Left renal cortex interstitium (tissue), 4 donors: ENCODE results near the gene CARD14. TPM values are rescaled to one million over a fixed set of nuclear protein-coding genes. Genes with fewer than 3 reads are reported as not detected.

Source experiments
- DNase-seq, 4 donors: peaks; one replicate each; pipeline ENCODE4 v3.0.0-alpha.2; 2013; ENCODE audit warnings: low read depth in 4 of 4, low spot score in 2 of 4, missing footprints in 1 of 4
- polyA plus RNA-seq, 4 donors: library from polyadenylated mRNA; unstranded; fragments of 120-200 nt; gene quantifications; one replicate each; pipeline ENCODE4 v1.2.1, GENCODE V29; 2013; ENCODE audit not compliant: insufficient read length in 4 of 4

Gene CARD14
- 1 to 10 TPM in 3 of 4 donors, under 1 TPM in 1; 0.56 to 3.0 (median 2.3) TPM for polyA plus RNA-seq

DNA sequence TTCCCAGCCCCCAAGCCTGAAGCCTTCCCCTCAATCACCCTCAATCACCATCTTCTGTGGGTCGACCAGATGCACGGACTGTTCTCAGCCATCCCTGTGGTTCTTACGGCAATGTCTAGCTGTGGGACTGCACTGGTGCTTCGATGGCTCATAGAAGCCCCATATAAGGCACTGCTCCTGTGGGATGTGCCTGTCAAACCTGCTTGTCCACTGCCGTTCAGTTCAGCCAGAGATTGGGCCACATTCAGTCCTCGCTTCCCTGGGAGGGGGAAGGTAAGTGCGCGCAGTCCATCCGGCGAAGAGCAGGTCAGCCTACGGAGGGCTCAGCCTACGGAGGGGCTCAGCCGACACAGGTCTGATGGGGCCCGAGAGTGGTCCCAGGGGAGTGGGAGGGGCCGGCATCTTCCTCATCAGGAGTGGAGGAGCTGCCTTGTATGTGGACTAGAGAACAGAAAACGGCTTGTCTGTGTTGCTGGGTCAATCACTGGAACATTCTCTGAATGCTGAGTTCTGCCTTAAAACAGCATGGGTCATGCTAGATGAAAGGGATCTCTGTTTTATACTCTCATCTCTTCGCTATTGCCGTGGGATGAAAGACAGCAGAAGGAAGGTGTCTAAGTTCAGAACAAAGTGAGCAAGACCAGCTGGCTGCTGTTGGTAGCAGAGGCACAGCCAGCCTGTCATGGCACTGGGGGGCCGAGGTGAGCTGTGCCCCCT lies at the start of gene CARD14:
CARD14 (plus strand) TSS at position 247 of the 717 bp plus-strand sequence. CDS start 11,409 bp downstream, outside the sequence.
- no peak for DNase-seq

DNA sequence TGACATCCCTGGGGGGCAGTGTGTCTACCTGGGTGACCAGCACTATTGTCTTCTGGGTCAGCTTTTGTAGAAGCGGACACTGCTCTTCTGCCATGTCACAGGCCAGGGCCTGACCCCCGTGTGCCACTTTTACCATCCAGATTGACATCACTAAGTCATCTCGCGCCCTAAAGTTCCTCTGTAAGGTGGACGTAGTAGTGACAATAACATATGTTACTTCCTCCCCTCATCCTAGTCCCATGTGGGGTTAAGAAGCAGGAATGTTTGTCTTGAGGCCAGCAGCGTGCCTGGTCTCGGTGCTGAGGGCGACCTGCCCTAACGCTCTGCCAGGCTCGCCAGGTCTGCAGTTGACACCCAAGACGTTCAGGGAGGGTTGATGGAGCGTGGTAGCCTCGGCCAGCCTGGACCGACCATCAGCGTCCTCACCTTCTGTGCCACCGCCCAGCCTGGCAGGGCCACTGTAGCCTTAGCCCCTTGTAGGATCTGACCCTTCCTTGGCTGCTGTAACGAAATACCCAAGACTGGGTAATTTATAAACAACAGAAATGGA lies 47.7 kb upstream of the CARD14 start:
- DNase-seq = no peak

GRCh38 chr17:80122926-80123505 lies 46.8 kb upstream of the CARD14 start:
- no peak for DNase-seq

GRCh38 chr17:80123791-80124190 lies 46.0 kb upstream of the CARD14 start:
- no peak for DNase-seq

DNA sequence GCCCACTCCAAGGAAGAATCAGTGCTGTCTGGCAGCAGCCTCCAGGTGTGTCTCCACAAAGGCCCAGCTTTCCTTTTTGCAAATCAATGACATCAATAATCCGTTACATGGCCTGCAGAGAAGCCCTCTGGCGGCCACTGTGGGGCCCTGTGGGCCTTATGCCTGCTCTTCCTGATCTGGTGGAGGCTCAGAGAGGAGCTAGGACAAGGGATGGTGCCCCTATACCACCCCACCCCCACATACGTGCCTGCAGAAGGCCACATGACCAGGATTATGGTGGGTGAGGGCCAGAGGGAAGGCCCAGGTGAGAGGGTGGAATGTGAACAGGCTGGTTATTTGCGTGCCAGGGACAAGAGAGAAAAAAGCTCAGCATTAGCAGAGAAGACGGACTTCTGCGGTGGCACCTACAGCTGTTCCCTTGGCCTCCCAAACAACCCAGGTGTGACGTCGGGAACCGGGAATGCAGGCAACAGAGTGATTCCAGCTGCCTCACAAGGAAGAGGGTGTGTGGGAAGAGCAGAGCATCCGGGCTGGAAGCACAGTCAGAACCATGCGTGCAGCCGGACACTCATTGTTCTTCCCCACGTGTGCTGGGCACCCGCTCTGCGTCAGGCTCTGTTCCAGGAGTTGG lies 45.4 kb upstream of the CARD14 start:
- no peak for DNase-seq

DNA sequence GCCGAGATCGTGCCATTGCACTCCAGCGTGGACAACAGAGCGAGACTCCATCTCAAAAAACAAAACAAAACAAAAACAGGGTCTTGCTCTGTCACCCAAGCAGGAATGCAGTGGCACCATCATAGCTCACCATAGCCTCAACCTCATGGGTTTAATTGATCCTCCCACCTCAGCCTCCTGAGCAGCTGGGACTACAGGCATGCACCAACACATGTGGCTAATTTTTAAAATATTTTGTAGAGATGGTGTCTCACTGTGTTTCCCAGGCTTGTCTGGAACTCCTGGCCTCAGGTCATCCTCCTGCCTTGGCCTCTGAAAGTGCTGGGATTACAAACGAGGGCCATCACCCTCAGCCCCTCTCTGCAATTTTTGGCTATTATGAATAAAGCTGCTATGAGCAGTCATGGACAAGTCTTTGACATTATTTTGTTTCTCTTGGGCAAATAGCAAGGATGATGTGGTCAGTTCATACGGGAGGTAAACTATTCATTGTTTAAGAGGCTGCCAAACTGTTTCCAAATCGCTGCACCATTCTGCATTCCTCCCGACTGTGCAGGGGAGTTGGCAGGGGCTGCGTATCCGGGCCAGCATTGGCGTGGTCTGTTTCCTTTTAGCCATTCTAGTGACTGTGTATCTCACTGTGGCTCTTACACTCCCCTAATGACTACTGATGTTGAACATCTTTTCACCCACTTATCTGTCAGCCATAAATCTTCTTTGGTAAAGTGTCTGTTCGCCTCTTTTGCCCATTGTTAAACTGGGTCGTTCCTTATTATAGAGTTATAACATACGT lies 44.0 kb upstream of the CARD14 start:
- DNase-seq = no peak

- DNase-seq = no peak
These were observed 43.4 kb upstream of the CARD14 start for GRCh38 chr17:80126449-80126715.

DNA sequence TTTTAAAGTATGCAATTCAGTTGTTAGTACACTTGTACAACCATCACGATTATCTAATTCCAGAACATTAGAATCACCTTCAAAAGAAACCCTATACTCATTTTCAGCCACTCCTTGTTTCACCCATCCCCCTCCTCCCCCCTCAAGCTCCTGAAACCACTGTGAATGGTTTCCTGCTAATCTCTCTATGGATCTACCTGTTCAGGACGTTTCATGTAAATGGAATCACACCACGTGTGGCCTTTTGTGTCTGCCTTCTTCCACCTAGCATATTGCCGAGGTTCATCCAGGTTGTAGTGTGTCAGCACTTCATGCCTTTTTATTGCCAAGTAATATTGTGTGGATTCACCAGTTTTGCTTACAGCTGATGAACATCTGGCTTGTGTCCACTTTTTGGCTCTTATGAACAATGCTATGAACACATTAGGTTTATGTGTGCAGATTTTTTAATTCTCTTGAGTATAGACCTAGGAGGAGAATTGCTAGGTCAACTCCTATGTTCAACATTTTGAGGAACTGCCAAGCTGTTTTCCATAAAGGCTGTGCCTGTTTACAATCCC lies 40.7 kb upstream of the CARD14 start:
- no peak for DNase-seq

- no peak for DNase-seq
These were observed 38.8 kb upstream of the CARD14 start for GRCh38 chr17:80130992-80131391.

- DNase-seq = no peak
These were observed 36.8 kb upstream of the CARD14 start for GRCh38 chr17:80132906-80133625.

DNA sequence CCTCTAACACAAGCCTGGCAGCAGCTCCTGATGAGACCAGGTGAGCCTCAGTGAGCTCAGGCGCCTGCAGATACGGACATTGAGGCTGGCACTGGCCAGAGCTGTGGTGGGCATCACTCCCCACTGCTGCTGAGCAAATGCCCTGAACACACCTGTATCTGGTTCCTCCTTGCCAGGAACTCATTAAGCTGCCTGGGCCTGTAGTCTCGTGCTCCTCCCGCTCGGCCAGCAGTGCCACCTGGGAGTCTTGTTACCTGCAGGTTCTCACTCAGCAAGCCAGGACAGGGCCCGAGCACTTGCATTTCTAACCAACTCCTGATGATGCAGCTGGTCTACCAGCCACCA lies 36.2 kb upstream of the CARD14 start:
- DNase-seq = no peak

- DNase-seq = no peak
These were observed 32.7 kb upstream of the CARD14 start for GRCh38 chr17:80137131-80137530.

DNA sequence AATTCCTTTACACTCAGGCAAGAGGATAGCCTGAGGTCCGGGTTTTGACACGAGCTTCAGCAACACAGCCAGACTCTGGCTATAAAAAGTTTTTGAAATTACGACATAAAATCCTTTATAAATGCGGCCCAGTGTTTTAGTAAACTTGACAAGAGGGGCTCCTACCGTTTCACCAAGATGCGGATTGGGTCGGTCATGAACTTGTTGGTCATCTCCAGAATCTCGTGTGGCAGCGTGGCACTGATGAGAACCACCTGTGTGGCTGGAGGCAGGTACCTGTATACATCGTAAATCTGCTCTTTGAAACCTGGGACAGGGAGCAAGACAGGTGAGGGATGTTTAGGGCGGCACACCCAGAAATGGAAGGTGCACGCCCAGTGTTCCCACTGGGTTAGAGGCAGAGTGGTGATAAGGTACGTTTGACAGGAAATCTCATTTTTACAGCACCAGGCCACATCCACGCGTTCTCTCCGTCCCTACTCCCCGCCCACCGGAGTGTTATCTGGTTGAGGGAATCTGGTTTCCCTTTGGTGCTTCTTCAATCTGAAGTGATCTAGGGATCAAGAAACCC lies 30.9 kb upstream of the CARD14 start:
- no peak for DNase-seq

GRCh38 chr17:80141463-80142165 lies 28.2 kb upstream of the CARD14 start:
- no peak for DNase-seq

GRCh38 chr17:80142929-80143328 lies 26.9 kb upstream of the CARD14 start:
- DNase-seq = no peak

DNA sequence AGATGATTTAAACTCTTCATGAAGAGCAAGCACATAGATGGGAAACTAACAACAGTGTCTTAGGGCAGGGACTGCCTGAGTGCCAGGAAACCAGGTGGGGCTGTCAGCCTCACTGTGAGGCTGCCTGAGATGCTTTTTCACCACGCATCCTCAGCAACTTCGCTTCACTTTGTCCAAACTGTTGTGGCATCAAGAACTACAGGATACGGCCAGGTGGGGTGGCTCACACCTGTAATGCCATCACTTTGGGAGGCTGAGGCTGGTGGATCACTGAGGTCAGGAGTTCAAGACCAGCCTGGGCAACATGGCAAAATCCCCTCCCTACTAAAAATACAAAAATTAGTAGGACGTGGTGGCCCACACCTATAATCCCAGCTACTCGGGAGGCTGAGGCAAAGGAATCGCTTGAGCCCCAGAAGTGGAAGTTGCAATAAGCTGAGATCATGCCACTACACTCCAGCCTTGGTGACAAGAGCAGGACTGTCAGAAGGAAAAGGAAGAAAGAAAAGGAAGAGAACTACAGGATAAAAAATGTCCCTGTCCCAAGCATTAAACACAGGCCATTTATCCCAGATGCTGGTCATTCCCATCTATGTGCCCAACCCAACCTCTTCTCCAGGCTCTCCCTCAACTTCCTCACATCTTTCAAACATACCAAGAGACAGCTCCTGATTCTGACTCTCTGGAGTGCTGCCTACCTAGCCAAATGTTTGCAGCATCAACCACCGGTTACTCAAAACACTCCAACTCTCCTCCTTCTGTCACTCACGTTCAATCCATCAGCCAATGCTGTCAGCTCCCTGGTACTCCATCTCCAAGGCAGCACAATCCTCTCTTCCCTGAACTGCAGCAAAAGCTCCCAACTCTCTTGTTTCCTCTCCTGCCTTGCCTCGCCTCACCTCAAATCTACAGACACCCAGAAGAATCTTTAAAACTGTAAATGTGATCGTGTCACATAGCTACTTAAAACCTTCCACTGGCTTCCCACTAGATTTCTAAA lies 24.5 kb upstream of the CARD14 start:
- no peak for DNase-seq

GRCh38 chr17:80146121-80147034 lies 23.5 kb upstream of the CARD14 start:
- no peak for DNase-seq
